GM18505 (cell line): ENCODE results near the gene S100A10.

ENCODE experiments used
- ATAC-seq: cut with Tn5 transposase; IDR thresholded peaks from one replicate; pipeline ENCODE4 v1.9.1; 2021; ENCODE audit not compliant: unreplicated experiment
- POLR2A ChIP-seq: IDR thresholded peaks from 4 replicates; pipeline ENCODE4 v1.6.1; 2011; ENCODE audit warnings: borderline replicate concordance; ENCODE audit not compliant: insufficient read depth, insufficient read length; ENCODE audit errors: extremely low read depth

The S100A10 gene

DNA sequence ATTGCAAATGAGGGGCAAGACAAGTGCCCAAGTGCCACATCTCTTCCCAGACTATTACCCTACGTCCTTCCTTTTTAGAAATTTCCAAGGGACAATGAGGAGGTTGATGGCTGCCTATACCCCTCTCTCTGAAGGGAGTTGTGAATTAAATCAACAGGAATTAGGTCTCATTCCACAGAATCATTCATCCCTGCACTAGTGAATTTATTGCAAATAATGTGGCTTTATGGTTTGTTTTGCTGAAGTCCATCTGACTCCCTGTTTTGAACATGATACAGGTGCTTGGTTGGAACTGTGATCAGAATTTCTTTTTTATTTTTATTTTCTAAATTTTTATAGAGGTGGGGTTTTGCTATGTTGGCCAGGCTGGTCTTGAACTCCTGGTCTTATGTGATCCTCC, 50.1 kb downstream of the S100A10 start:
- ATAC-seq: no peak
- no peak for TF ChIP-seq POLR2A

DNA sequence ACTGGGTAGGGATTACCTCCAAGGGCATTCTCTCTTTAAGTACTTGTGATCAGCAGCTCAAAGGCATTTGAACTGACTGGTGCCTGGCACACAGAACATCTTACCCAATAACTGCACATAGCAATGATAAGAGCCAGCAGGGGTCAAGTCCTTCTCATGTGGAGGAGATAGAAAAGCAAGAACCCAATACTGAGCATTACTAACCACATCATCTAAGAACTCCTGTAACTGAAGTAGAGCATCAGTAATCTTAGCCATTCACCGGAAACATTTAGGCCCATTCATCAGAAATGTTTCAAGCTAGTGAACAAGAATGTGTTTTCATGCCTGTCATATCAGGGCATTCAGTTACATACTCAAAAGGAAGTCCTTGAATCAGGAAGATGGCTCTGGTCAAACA, 50.8 kb downstream of the S100A10 start:
- no peak for ATAC-seq
- no peak for TF ChIP-seq POLR2A

DNA sequence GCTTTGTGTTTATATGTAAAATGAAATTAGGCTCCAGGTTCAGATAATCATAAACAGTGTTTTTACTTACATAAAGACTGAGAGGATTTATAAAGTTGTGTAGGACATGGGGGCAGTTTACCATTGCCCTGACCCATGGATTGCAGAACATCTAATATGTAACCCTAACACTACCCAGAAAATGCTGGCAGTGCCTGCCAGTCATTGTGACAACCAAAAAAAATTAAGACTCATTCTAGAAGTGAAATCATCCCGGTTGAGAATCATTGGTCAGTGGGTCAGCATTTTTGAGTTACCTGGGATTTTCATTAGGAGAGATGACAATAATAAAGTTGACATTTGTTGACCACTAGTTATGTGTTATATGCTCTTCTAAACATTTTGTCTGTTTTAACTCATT, 53.1 kb downstream of the S100A10 start:
- no peak for ATAC-seq
- TF ChIP-seq POLR2A: no peak

DNA sequence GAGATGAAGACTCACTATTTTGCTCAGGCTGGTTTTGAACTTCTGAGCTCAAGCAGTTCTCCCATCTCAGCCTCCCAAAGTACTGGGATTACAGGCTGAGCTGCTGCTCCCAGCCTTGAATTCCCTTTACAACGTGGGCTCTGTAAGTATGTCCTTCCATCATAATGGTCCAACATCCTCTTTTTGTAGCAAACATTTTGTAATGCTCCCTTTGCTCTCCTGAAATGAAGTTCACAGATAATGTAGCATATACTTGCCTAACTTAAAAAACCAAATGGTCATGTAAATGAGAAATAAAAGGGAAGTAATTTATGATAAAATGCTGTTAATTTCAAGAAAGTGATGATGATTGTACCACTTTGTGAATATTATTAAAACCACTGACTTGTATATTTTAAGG, 53.9 kb downstream of the S100A10 start:
- no peak for TF ChIP-seq POLR2A

DNA sequence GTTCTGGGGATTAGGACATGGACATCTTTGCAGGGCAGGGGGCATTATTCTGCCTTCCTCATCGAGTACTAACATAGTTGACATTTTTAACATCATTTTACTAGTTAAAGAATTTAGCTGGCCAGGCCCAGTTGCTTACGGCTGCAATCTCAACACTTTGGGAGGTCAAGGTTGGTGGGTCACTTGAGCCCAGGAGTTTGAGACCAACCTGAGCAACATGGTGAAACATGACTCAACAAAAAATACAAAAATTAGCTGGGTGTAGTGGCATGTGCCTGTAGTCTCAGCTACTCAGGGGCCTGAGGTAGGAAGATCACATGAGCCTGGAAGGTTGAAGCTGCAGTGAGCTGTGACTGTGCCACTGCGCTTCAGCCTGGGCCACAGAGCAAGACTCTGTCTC, 54.5 kb downstream of the S100A10 start:
- no peak for ATAC-seq
- TF ChIP-seq POLR2A: no peak

More for the DNA sequence above, 53.9 kb downstream of the S100A10 start:
- ATAC-seq: no peak

DNA sequence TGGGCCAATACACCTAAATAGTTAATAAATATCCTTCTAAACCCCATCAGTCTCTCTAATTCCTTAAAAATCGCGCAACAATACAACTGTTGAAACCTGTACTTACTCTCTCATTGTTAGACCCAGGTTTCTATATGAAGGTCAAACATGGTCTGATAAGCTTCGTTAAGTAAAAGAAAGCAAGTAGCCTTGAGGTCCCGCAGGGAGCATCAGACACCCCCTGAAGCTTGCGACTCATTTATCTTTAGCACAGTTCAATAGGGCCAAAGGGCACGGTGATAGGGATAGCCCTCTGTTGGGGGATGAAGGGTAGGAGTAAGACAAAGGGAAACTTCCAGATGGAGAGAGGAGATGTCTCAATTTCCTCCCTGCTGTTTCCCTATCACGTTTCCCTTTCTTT, 57.0 kb downstream of the S100A10 start:
- no peak for TF ChIP-seq POLR2A
- ATAC-seq: no peak

DNA sequence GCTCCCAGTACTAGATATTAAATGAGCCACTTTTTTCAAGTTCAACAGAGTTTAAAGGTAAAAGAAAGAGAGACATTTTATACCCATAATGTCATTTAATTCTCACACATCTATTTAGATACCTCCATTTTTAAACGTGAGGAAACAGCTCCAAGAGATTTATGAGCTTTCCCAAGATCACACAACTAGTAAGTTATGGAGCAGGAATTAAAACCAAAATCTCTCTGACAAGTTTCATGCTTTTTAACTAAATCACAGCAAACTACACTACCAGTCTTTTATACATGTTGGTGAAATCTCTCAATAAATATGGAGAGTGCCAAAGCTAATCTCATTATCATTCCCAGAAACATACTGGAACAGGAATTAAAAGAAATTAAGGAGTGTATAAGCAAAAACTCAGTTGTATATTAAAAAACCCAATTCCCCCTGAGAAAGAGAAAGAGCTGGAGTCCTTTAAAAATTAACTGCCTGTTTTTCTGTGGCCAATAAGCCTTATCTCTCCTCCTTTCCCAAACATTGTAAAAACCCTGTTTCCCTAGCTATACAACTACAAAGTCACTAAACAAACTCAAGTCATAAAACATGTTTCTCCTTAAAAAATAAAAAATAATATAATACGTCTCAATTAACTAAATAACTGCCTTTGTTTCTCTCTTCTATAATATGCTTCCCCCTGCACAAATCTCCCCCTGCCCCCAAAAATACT, 57.6 kb downstream of the S100A10 start:
- ATAC-seq: no peak
- TF ChIP-seq POLR2A: no peak

DNA sequence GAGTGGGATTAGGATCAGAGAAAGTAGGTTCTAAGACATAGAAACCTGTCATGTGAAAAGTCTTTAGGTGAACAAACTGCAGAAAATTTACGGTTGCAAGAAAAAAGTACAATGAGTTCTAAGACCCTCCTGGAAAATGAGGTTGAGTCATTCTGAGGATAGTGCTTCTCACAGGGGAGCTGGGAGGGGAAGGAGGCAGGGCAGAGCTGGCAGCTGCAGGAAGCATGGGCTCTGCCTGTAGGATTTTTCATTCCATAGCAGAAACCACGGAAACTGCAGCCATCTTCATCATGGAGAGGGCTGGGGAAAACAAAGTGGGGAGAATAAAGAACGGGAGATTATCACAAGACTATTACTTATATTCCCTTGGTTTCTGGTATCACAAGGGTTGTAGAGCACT, 58.5 kb downstream of the S100A10 start:
- no peak for ATAC-seq
- no peak for TF ChIP-seq POLR2A

DNA sequence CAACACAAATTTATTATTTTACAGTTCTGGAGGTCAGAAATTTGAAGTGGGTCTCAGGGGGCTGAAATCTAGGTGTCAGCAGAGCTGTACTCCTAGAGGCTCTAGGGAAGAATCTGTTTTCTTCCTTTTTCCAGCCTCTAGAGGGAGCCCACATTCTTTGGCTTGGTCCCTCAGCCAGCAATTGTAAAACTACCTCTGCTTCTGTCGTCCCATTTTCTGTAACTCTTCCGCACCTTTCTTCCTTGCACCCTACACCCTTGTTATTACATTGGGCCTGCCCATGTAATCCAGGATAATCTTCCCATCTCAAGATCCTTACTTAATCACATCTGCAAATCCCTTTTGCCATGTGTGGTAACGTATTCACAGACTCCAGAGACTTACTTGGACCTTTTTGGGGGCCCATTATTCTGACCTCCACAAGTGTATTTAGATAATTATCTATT, 59.6 kb downstream of the S100A10 start:
- TF ChIP-seq POLR2A: no peak
- no peak for ATAC-seq
